GM19395 (cell line): Measurements from ENCODE around the gene ANKZF1.
A peak's percentile ranks its signal among the peaks of the same experiment; 100 is the strongest.

ENCODE experiments used
- ATAC-seq: cut with Tn5 transposase; IDR thresholded peaks from one replicate; pipeline ENCODE4 v1.9.1; 2021; ENCODE audit warnings: mild to moderate bottlenecking, moderate library complexity; ENCODE audit not compliant: unreplicated experiment

The ANKZF1 gene

GRCh38 chr2:219207884-219208740 is 21.5 kb upstream of the ANKZF1 start:
- no peak for ATAC-seq

GRCh38 chr2:219209236-219210195 is 20.1 kb upstream of the ANKZF1 start:
- ATAC-seq = no peak

GRCh38 chr2:219210196-219210885 is 19.3 kb upstream of the ANKZF1 start:
- ATAC-seq = no peak

- no peak for ATAC-seq
Measured at GRCh38 chr2:219210886-219211362, 18.7 kb upstream of the ANKZF1 start.

GRCh38 chr2:219213026-219213415 is 16.6 kb upstream of the ANKZF1 start:
- no peak for ATAC-seq

- ATAC-seq = no peak
Measured at GRCh38 chr2:219213486-219214071, 16.0 kb upstream of the ANKZF1 start.

GRCh38 chr2:219214141-219214540 is 15.5 kb upstream of the ANKZF1 start:
- no peak for ATAC-seq

- no peak for ATAC-seq
Measured at GRCh38 chr2:219214786-219215185, 14.8 kb upstream of the ANKZF1 start.

GRCh38 chr2:219215871-219216534 is 13.6 kb upstream of the ANKZF1 start:
- no peak for ATAC-seq

GRCh38 chr2:219216535-219216915 is 13.1 kb upstream of the ANKZF1 start:
- ATAC-seq = no peak

GRCh38 chr2:219218217-219218731 is 11.3 kb upstream of the ANKZF1 start:
- peak; percentile 39 for ATAC-seq

GRCh38 chr2:219218732-219219701 is 10.6 kb upstream of the ANKZF1 start, which contains the start of gene ABCB6:
TSS of gene ABCB6 (minus strand) at chr2:219218958. CDS start at chr2:219218673, 285 bp downstream.
- peak; percentile 73 for ATAC-seq

- no peak for ATAC-seq
Measured at GRCh38 chr2:219219784-219220532, 9.6 kb upstream of the ANKZF1 start.

- ATAC-seq = no peak
Measured at GRCh38 chr2:219220652-219221402, 8.8 kb upstream of the ANKZF1 start.

GRCh38 chr2:219221957-219222518 is 7.6 kb upstream of the ANKZF1 start:
- no peak for ATAC-seq

GRCh38 chr2:219223831-219224610 is 5.6 kb upstream of the ANKZF1 start:
- no peak for ATAC-seq
